HepG2 (cell line): ENCODE results near the gene SSH3. TPM values are rescaled to one million over a fixed set of nuclear protein-coding genes. Genes with fewer than 3 reads are reported as not detected.

Experiments used
- ATAC-seq: fragments of 200-7000 bp; cut with Tn5 transposase; 3 replicates; pipeline ENCODE4 v1.9.1; 2020; ENCODE audit warnings: mild to moderate bottlenecking, moderate library complexity
- BruUV-seq: library from RNA; stranded (reverse); fragments of 400-500 nt; replicated peaks from 2 replicates; lab custom pipeline; 2021; lab: Mats Ljungman, UMichigan
- CTCF ChIA-PET: fragments of 300-600 bp; formaldehyde crosslinking; extraction: SDS; loops from one replicate; lab custom pipeline; 2021; ENCODE audit warnings: low total read pairs, inconsistent platforms, low intra/inter-chr PET ratio; lab: Yijun Ruan, JAX
- POLR2A ChIA-PET: fragments of 350-600 bp; sonication (Branson Sonifier 250); formaldehyde crosslinking; loops from one replicate; lab custom pipeline; 2020; ENCODE audit warnings: antibody characterized with exemption, inconsistent platforms; lab: Yijun Ruan, JAX
- DNase-seq: peaks from one replicate; pipeline ENCODE4 v3.0.0-alpha.2; 2015; ENCODE audit warnings: low spot score
- FAIRE-seq: peaks from 3 replicates; lab custom pipeline; 2011; peaks lifted over from hg19 to GRCh38; lab: Jason Lieb, UNC
- H2AFZ ChIP-seq: one replicate; pipeline ENCODE4 v1.6.1; 2011; ENCODE audit warnings: low read length, inconsistent platforms
- H3K27ac ChIP-seq: fragments of 300-600 bp; 3 replicates; pipeline ENCODE4 v1.8.0; 2011; ENCODE audit warnings: mixed run types, mild to moderate bottlenecking, mixed read lengths, low read length, inconsistent platforms; ENCODE audit not compliant: insufficient read depth; ENCODE audit errors: extremely low read length
- H3K27me3 ChIP-seq, 2 experiments: fragments of 200-600 bp in 1 of 2; 2 replicates in 1 of 2; 3 replicates in 1 of 2; pipeline versions ENCODE4 v1.6.0 to v1.8.0; 2011; ENCODE audit warnings: low read length in 2 of 2, mild to moderate bottlenecking in 2 of 2, moderate library complexity in 2 of 2, inconsistent platforms in 1 of 2; ENCODE audit not compliant: insufficient read depth in 2 of 2, control insufficient read depth in 1 of 2
- H3K36me3 ChIP-seq, 2 experiments: fragments of 200-600 bp in 1 of 2; replicated peaks in 1 of 2; 2 replicates in 1 of 2; 3 replicates in 1 of 2; pipeline versions ENCODE4 v1.5.1 to v1.8.0; 2011; ENCODE audit warnings: low read length in 2 of 2, inconsistent platforms in 1 of 2; ENCODE audit not compliant: insufficient read depth in 2 of 2, control insufficient read depth in 1 of 2
- H3K4me1 ChIP-seq: 2 replicates; pipeline ENCODE4 v1.5.1; 2012; ENCODE audit warnings: low read length, inconsistent platforms; ENCODE audit not compliant: insufficient read depth
- H3K4me2 ChIP-seq: 2 replicates; pipeline ENCODE4 v1.6.0; 2011; ENCODE audit warnings: low read depth, low read length, inconsistent platforms
- H3K4me3 ChIP-seq, 3 experiments: fragments of 200-600 bp in 1 of 3; sonication (generic), shearing (Covaris generic) in 1 of 3; replicated peaks in 1 of 3; 2 replicates each; pipeline ENCODE4 v1.5.1; 2011 to 2016; ENCODE audit warnings: low read length in 3 of 3, inconsistent platforms in 2 of 3, low read depth in 2 of 3, mild to moderate bottlenecking in 2 of 3, control low read depth in 1 of 3, mixed read lengths in 1 of 3; ENCODE audit not compliant: insufficient read depth in 1 of 3
- H3K79me2 ChIP-seq: one replicate; pipeline ENCODE4 v1.6.1; 2011; ENCODE audit warnings: low read length, inconsistent platforms; ENCODE audit not compliant: insufficient read depth
- H3K9ac ChIP-seq: 2 replicates; pipeline ENCODE4 v1.6.0; 2011; ENCODE audit warnings: mild to moderate bottlenecking, low read depth, low read length, inconsistent platforms; ENCODE audit not compliant: insufficient read depth
- H3K9me3 ChIP-seq: 2 replicates; pipeline ENCODE4 v1.5.1; 2012; ENCODE audit warnings: mild to moderate bottlenecking, low read length
- H4K20me1 ChIP-seq: 2 replicates; pipeline ENCODE4 v1.6.0; 2011; ENCODE audit warnings: inconsistent platforms, mild to moderate bottlenecking, low read length, moderate library complexity; ENCODE audit not compliant: insufficient read depth
- EHMT2 ChIP-seq: fragments of 200-600 bp; sonication (generic); IDR thresholded peaks from 2 replicates; pipeline ENCODE4 v1.7.0; 2017; ENCODE audit warnings: antibody characterized with exemption, low read depth, low read length, borderline replicate concordance
- HHEX ChIP-seq: IDR thresholded peaks from 2 replicates; pipeline ENCODE4 v1.6.1; 2016; ENCODE audit warnings: control low read depth
- HIVEP1 ChIP-seq: sonication (generic); formaldehyde crosslinking; IDR thresholded peaks from 2 replicates; pipeline ENCODE4 v1.4.0; 2020; ENCODE audit warnings: mild to moderate bottlenecking, missing genetic modification reagents
- KDM3A ChIP-seq: IDR thresholded peaks from 2 replicates; pipeline ENCODE4 v1.6.1; 2018; ENCODE audit warnings: low read depth, missing compliant biosample characterization
- NCOR1 ChIP-seq: fragments of 200-600 bp; sonication (generic); IDR thresholded peaks from 2 replicates; pipeline ENCODE4 v1.7.0; 2017; ENCODE audit warnings: antibody characterized with exemption, low read length, borderline replicate concordance
- PTBP1 ChIP-seq: fragments of 200-400 bp; formaldehyde crosslinking; IDR thresholded peaks from 2 replicates; pipeline ENCODE4 v1.6.1; 2018; ENCODE audit warnings: low read length, low read depth; ENCODE audit not compliant: poor library complexity, severe bottlenecking
- SAFB2 ChIP-seq: sonication (generic); formaldehyde crosslinking; IDR thresholded peaks from 2 replicates; pipeline ENCODE4 v1.5.1; 2020; ENCODE audit warnings: missing genetic modification reagents, low read depth, mild to moderate bottlenecking, borderline replicate concordance
- SMAD1 ChIP-seq: sonication (generic); formaldehyde crosslinking; IDR thresholded peaks from 2 replicates; pipeline ENCODE4 v1.4.0; 2020; ENCODE audit warnings: missing genetic modification reagents, low read depth, mild to moderate bottlenecking, borderline replicate concordance
- TFAP4 ChIP-seq: sonication (generic); IDR thresholded peaks from 2 replicates; pipeline ENCODE4 v1.6.1; 2016; ENCODE audit warnings: low read depth, borderline replicate concordance
- TRIM24 ChIP-seq: sonication (generic); formaldehyde crosslinking; IDR thresholded peaks from 2 replicates; pipeline ENCODE4 v1.8.0; 2022; ENCODE audit warnings: mild to moderate bottlenecking, missing genetic modification reagents
- ZNF12 ChIP-seq: sonication (generic); formaldehyde crosslinking; IDR thresholded peaks from 2 replicates; pipeline ENCODE4 v1.5.0; 2020; ENCODE audit warnings: missing genetic modification reagents
- ZNF160 ChIP-seq: sonication (generic); formaldehyde crosslinking; IDR thresholded peaks from 2 replicates; pipeline ENCODE4 v1.8.0; 2022; ENCODE audit warnings: mild to moderate bottlenecking, inconsistent platforms, missing genetic modification reagents
- ZNF775 ChIP-seq: sonication (generic); formaldehyde crosslinking; IDR thresholded peaks from 2 replicates; pipeline ENCODE4 v1.4.0; 2020; ENCODE audit warnings: missing genetic modification reagents, mild to moderate bottlenecking, moderate library complexity, borderline replicate concordance
- ZNF792 ChIP-seq: IDR thresholded peaks from 2 replicates; pipeline ENCODE4 v1.6.1; 2016
- ZNF850 ChIP-seq: sonication (generic); formaldehyde crosslinking; conservative IDR thresholded peaks from 2 replicates; pipeline ENCODE4 v1.9.0; 2021; ENCODE audit warnings: mild to moderate bottlenecking, missing genetic modification reagents
- WGBS: methylation state at CpG from one replicate; pipeline ENCODE4 v1.1.6; 2017; ENCODE audit warnings: low lambda C conversion rate; 5-methylcytosine and 5-hydroxymethylcytosine counted together
- in situ Hi-C: cut with HindIII; loops from 2 replicates; pipeline ENCODE4 v1.10.0; 2017; ENCODE audit warnings: low pct_unique_long_range_greater_than_20kb; ENCODE audit not compliant: extremely low pct_ligation_motif_present
- intact Hi-C: fragments of 100-400 bp; cut with micrococcal nuclease; formaldehyde crosslinking; loops from one replicate; pipeline ENCODE4 v1.10.0; 2022; ENCODE audit not compliant: unreplicated experiment
- polyA plus RNA-seq, 8 experiments: library from polyadenylated mRNA; depleted of rRNA in 3 of 8; stranded (reverse) in 7 of 8; unstranded in 1 of 8; fragments of >200 nt; fragmentation: Illumina TruSeq in 4 of 8; extraction: Trizol in 4 of 8; gene quantifications; 2 replicates each; pipeline versions ENCODE4 v1.2.1 to v1.2.3, GENCODE V29; 2011 to 2016; ENCODE audit warnings: low read depth in 4 of 8, missing spikeins in 1 of 8, mixed read lengths in 1 of 8; ENCODE audit not compliant: insufficient read depth in 1 of 8
- total RNA-seq, 5 experiments: library from RNA; depleted of rRNA; stranded (reverse); fragments of >200 nt; fragmentation: Illumina TruSeq; extraction: Trizol; gene quantifications; 2 replicates each; pipeline ENCODE4 v1.2.3, GENCODE V29; 2016; ENCODE audit warnings: low read depth in 1 of 5
- TF ChIP-seq, protein P1 (sequence below): sonication (generic); formaldehyde crosslinking; IDR thresholded peaks from 2 replicates; pipeline ENCODE4 v1.5.0; 2020; ENCODE audit warnings: mild to moderate bottlenecking, missing genetic modification reagents
- TF ChIP-seq, protein P2 (sequence below): sonication (generic); formaldehyde crosslinking; conservative IDR thresholded peaks from 2 replicates; pipeline ENCODE4 v1.4.0; 2020; ENCODE audit warnings: missing genetic modification reagents
- TF ChIP-seq, protein P3 (sequence below): sonication (generic); formaldehyde crosslinking; conservative IDR thresholded peaks from 2 replicates; pipeline ENCODE4 v1.5.0; 2020; ENCODE audit warnings: missing genetic modification reagents

The SSH3 gene
- total and polyA plus RNA-seq, 2 of the 13 experiments (the other 11 are each of a cell fraction or from before 2014, with no cell fraction given): 12.4 to 18.8 TPM

DNA sequence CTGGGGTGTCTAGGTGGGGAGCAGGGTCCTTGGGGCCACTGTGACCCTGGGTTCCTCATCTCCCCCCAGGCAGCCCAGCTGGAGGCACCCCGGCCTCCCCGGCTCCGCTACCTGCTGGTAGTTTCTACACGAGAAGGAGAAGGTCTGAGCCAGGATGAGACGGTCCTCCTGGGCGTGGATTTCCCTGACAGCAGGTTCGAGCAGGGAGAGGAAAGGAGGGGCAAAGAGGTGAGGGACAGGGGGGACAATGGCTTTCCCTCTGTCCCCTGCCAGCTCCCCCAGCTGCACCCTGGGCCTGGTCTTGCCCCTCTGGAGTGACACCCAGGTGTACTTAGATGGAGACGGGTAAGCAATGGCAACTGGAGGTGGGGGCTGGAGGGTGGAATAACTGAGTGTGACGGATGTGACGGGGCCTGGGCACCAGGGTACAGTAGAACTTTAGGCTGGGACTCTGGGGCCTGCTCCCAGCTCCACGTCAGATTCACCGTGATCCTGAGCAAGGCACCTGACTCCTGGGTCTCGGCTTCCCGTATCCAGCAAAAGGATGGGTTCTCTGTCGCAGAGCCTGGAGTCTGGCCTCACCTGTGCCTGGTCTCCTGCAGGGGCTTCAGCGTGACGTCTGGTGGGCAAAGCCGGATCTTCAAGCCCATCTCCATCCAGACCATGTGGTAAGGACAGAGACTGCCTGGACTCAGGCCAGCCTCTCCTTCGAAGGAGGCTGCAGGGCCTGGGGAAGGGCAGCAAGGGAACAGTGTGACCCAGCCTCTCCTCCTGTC lies 3.6 kb downstream of the SSH3 start:
- H3K9me3 ChIP-seq: no peaks in the 10 kb centered on the region
- CTCF ChIA-PET: no interaction called here
- peaks cover 5% of the 10 kb centered on the region for H3K79me2 ChIP-seq
- no peak overlapping the region for H3K9ac ChIP-seq
- peaks cover 0 to 2% of the 10 kb centered on the region in 2 experiments; a peak in 3 of 5 replicates for H3K36me3 ChIP-seq
- intact Hi-C loops: no loop called here
- no peaks in the 10 kb centered on the region for H4K20me1 ChIP-seq
- no peak overlapping the region for H3K4me3 ChIP-seq
- DNase-seq: no peak
- no peaks in the 10 kb centered on the region for H3K27me3 ChIP-seq
- POLR2A ChIA-PET: no interaction called here
- H3K27ac ChIP-seq: no peak overlapping the region
- H3K4me2 ChIP-seq: no peak overlapping the region
- 95% methylated on average over 16 of the region's 19 CpGs for WGBS
- H3K4me1 ChIP-seq: peaks cover 20% of the 10 kb centered on the region
- in situ Hi-C loops: no loop called here
- no peak overlapping the region for H2AFZ ChIP-seq
- FAIRE-seq: no peak
- TF ChIP-seq ZNF775 (CRISPR knock-in tag) (no peak), TFAP4 (no peak), HHEX (no peak), ZNF850 (CRISPR knock-in tag) (no peak), SAFB2 (CRISPR knock-in tag) (no peak), SMAD1 (CRISPR knock-in tag) (no peak), ZNF160 (CRISPR knock-in tag) (no peak), TRIM24 (CRISPR knock-in tag) (no peak), EHMT2 (no peak), PTBP1 (no peak), HIVEP1 (CRISPR knock-in tag) (no peak), ZNF792 (CRISPR knock-in tag) (no peak), ZNF12 (no peak), KDM3A (CRISPR knock-in tag) (no peak), NCOR1 (no peak)
- TF ChIP-seq, protein P1, sequence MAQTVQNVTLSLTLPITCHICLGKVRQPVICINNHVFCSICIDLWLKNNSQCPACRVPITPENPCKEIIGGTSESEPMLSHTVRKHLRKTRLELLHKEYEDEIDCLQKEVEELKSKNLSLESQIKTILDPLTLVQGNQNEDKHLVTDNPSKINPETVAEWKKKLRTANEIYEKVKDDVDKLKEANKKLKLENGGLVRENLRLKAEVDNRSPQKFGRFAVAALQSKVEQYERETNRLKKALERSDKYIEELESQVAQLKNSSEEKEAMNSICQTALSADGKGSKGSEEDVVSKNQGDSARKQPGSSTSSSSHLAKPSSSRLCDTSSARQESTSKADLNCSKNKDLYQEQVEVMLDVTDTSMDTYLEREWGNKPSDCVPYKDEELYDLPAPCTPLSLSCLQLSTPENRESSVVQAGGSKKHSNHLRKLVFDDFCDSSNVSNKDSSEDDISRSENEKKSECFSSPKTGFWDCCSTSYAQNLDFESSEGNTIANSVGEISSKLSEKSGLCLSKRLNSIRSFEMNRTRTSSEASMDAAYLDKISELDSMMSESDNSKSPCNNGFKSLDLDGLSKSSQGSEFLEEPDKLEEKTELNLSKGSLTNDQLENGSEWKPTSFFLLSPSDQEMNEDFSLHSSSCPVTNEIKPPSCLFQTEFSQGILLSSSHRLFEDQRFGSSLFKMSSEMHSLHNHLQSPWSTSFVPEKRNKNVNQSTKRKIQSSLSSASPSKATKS: no peak
- TF ChIP-seq, protein P2, sequence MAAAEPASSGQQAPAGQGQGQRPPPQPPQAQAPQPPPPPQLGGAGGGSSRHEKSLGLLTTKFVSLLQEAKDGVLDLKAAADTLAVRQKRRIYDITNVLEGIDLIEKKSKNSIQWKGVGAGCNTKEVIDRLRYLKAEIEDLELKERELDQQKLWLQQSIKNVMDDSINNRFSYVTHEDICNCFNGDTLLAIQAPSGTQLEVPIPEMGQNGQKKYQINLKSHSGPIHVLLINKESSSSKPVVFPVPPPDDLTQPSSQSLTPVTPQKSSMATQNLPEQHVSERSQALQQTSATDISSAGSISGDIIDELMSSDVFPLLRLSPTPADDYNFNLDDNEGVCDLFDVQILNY: no peak
- TF ChIP-seq, protein P3, sequence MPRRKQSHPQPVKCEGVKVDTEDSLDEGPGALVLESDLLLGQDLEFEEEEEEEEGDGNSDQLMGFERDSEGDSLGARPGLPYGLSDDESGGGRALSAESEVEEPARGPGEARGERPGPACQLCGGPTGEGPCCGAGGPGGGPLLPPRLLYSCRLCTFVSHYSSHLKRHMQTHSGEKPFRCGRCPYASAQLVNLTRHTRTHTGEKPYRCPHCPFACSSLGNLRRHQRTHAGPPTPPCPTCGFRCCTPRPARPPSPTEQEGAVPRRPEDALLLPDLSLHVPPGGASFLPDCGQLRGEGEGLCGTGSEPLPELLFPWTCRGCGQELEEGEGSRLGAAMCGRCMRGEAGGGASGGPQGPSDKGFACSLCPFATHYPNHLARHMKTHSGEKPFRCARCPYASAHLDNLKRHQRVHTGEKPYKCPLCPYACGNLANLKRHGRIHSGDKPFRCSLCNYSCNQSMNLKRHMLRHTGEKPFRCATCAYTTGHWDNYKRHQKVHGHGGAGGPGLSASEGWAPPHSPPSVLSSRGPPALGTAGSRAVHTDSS: no peak
- ATAC-seq: no peak
- BruUV-seq: no TSS peak
